GM19193 (cell line): ENCODE measurements around the gene HCST.
A peak's percentile ranks its signal among the peaks of the same experiment; 100 is the strongest.

Experiments used
- POLR2A ChIP-seq: IDR thresholded peaks from 4 replicates; pipeline ENCODE4 v1.6.1; 2011; ENCODE audit not compliant: insufficient read depth, insufficient read length; ENCODE audit errors: extremely low read depth

Gene HCST

GRCh38 chr19:35895911-35896642 lies 6.3 kb upstream of the HCST start:
- no peak for TF ChIP-seq POLR2A

DNA sequence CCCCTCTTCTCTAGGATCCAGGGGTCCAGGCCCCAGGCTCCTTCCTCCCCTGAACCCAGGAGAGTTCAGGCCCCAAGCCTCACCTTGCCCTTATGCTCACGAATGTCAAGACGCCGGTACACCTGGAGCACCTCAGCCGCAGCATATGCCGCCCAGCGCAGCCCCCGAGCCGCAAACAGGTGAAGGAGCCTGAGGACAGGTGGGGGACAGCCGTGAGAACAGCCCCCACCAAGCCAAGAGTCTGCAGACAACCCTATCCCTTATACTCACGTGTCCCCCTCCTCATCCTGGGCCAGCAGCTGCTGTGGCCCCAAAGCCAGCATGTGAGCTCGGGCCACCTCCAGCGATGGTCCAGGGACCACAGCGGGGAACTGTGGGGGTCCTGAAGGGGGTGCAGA lies 5.7 kb upstream of the HCST start:
- no peak for TF ChIP-seq POLR2A

DNA sequence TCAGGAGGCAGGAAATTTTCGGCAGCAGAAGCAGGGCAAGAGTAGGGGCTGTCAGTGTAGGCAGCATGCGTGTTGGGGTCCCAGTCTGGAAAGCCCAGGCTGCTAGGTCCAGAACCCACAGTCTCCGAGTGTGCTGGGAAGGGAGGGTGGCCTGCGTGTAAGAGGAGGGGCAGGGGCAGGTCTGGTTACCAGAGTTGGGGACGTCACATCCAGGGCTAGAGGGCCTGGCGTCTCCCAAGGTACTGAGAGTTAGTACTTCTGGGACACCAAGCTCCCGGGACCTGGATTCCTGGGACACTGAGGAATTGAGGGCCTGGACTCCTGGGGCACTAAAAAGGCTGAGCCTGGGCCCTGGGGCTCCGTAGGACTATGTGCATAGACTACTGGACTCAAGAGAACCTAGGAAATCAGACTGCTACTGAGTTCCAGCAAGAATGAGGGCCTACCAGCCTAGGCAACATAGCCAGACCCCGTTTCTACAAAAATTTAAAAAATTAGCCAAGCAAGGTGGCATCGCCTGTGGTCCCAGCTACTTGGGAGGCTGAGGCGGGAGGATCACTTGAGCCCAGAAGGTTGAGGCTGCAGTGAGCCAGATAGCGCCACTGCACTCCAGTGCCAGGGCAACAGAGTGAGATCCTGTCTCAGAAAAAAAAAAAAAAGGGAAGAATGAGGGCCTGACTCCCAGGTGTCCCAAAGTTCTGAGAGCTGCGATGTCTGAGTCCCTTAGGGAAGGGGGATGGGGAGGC lies 4.5 kb upstream of the HCST start:
- no peak for TF ChIP-seq POLR2A

DNA sequence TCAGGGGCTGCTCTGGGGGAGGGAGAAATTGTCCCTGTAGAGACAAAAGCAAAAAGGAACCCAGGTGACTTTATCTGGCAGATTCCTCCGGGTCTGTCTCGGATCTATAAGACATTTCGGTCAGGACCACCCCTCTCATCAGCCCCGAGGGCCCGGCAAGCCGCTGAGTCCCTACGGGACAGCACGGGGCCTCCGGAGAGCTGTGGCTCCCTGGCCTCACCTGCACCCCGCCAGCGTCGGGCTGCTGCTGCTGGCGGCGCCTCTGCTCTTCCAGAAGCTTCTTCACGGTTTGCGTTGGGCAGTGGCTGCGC lies 3.9 kb upstream of the HCST start:
- no peak for TF ChIP-seq POLR2A

DNA sequence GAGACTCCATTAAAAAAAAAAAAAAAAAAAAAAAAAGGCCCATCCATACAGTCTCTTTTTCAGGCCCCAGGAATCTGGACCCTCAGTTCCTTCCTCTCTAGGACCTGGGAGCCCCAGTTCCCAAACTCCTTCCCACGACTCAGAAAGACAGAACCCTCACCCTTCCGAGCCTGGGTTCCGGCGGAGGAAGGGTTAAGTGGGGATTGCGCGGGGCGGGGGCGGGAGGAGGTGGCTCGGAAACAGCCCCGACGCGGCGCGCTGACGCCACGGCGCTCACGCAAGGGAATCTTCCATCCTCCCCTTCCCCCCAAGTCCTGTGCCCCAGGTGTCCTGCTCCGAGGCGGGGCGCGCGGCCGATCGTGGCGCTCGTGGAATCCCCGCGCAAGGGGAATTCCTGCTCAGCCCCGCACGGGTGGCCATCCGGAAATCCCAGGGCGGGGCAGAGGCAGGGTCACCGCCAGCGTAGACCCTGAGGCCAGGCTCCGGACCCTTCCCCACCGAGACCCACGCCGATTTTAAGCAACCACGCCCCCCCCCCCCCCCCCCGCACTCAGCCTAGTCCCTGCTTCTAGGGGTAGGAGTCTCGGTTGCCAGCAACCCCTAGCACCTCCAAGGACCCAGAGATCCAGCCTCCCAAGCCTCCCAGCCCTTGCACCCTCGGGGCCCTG lies 2.6 kb upstream of the HCST start:
- TF ChIP-seq POLR2A = no peak

DNA sequence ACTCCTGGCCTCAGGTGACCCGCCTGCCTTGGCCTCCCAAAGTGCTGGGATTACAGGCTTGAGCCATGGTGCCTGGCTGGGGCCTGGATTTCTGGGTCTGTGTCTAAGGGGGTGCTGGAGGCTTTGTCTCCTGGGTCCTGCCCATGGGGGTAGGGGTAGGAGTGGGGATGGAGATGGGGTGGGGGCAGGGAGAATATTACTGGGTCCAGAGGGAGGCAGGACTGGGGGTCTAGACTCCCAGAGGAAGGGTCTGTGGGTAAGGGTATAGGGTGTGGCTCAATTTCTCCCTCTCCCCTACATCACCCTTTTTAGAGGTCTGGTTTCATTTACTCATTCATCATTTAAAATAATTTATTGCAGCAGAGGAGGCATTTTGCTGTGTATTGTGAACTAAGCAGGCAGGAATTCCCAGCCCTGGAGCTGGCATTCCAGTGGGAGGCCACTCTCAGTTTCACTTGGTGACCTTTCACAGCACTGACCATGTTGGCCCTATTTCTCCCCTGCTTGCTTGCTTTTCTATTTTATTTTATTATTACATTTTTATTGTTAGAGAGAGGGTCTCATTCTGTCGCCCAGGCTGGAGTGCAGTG lies 1.2 kb upstream of the HCST start:
- TF ChIP-seq POLR2A = no peak

DNA sequence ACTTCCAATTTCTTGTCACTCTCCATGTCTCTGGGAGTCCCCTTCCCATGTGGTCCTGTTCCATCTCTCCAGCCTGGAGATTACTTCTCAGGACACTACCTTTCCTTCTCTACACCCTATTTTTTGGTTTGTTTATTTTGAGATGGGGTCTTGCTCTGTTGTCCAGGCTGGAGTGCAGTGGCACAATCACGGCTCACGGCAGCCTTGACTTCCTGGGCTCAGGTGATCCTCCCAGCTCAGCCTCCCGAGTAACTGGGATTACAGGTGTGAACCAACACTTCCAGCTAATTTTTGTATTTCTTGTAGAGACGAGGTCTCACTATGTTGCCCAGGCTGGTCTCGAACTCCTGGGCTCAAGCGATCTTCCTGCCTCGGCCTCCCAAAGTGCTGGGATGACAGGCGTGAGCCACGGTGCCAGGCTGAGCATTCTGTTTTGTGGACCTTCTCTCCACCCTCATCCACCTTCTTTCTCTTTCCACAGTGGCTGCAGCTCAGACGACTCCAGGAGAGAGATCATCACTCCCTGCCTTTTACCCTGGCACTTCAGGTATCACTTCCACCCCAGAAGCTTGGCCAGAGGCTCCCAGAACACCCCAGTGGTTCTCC lies 644 bp downstream of the HCST start:
- no peak for TF ChIP-seq POLR2A

DNA sequence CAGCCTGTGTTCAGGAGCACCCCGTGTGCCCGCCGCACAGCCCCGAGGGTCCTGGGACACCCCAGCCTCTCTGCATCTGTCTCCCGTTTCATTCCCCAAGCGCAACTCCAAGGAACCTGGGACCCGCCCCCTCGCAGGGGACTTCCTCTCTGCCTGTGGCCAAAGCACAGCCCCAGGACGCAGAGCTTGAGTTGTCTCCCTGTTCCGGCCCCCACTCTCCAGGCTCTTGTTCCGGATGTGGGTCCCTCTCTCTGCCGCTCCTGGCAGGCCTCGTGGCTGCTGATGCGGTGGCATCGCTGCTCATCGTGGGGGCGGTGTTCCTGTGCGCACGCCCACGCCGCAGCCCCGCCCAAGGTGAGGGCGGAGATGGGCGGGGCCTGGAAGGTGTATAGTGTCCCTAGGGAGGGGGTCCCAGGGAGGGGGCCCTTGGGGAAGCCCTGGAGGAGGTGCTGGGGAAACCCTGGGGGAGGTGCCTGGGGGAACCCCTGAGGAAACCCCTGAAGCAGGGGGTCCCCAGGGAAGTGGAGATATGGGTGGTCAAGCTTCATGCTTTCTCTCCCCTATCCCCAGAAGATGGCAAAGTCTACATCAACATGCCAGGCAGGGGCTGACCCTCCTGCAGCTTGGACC lies 1.3 kb downstream of the HCST start:
- TF ChIP-seq POLR2A = peak; percentile 68

DNA sequence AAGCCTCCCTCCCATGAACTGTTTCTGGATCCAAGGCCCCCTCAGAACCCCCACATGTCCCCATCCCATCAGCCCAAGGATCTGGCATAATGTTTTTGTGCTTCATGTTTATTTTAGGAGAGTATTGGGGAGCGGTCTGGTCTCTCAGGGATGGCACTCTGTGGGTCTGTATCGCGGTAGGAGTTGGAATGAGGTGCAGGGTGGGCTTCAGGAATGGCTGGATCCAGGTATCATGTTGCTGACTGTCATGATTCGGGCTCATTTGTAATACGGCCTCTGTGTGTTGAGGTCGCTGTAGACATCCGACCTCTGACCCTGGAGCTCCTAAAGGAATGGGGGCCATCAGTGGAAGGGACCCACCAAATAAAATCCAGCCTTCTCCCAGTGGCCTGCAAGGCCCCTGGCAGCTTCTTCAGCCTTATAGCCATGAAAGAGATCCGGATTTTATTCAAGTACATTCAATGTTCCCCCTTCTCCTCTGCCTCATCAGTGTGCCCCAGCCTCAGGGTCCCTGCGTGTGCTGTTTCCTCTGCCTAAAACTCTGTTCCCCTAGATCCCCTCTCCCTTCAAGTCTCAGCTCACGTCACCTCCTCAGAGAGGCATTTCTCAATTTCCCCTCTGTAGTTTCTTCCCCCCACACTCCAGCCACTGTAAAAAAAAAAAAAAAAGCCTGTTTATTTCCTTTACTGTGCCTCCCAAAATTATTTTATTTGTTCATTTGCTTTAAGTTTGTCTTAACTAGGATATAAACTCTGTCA lies 2.2 kb downstream of the HCST start:
- TF ChIP-seq POLR2A = no peak

- no peak for TF ChIP-seq POLR2A
These were observed 2.9 kb downstream of the HCST start for GRCh38 chr19:35905178-35905727.

- no peak for TF ChIP-seq POLR2A
These were observed 5.0 kb downstream of the HCST start for GRCh38 chr19:35907377-35907745.

DNA sequence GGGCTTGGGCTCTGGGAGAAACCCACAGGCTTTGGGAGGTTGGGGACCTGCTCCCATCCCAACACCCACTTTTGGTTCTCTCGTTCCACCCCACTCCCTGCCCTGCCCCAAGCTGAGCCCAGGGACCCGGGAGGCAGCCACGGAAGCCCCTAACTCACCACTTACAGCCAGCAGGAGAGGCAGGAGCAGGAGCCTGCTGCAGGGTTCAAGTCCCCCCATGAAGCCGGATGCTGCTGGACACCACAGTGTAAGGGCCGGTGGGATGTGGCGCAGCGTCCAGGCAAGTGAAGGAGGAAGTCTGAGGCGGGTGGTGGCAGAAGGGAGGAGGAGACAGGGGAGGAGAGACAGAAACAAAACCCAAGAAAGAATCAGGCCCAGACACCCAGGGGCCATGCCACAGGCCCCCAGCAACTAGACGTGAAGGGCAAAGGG lies 5.7 kb downstream of the HCST start, which contains the start of gene TYROBP:
TSS of gene TYROBP (minus strand) at position 286 of the 432 bp plus-strand sequence. CDS start at position 219, 67 bp downstream.
- no peak for TF ChIP-seq POLR2A

DNA sequence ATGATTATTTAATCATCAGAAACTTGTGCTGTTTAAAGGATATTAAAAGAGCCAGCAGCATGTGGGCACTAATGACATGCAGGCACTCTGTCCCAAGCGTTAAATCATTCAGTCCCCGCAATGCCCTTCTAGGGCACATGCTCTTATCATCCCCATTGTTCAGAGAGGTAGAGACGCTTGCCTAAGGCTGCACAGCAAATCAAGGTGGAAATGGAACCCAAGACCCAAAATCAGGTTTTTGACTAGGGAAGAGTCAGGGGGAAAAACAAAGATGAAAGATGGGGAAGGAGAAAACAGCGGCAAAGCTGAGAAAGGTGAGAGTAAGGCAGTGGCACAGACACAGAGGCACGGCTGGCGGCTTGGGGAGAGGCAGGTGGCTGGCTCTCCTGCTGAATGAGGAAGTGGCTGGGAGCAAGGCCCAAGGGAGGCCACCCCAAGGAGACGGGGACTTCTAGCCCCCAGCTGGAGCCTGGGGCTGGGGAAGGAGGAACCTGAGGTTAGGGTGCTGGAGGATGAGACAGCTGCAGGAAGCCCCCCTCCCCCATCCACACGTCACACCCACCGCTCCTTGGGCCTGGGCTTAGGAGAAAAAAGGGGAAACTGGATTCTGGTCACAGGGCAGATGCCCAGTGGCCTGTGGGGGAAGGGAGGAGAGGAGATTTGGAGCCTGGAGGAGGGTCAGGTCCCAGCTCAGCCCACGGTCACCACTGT lies 6.8 kb downstream of the HCST start:
- peak; percentile 39 for TF ChIP-seq POLR2A

DNA sequence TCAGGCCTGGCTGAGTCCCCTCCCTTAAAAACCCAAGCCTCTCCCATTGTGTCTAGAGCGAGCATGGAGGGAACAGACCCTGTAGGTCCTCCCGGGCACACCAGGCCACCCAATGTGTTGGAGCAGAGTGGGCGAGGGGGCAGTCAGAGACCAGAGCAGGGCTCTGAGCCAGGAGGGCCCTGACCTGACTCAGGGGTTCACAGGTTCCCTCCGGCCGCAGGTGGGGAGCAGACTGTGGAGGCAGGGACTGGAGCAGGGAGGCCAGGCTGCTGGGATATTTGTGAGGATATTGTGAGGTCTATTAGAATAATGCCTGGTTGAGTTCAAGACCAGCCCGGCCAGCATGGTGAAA lies 7.3 kb downstream of the HCST start:
- TF ChIP-seq POLR2A = no peak

- no peak for TF ChIP-seq POLR2A
These were observed 8.8 kb downstream of the HCST start for GRCh38 chr19:35911173-35911572.
